Measurements from ENCODE around the gene ARHGEF28.

The ARHGEF28 gene

GRCh38 chr5:73867345-73868335 lies 241.6 kb downstream of the ARHGEF28 start:
- DNase-seq: no peak
- H3K27me3 ChIP-seq (ENCODE audit: insufficient read depth, low read depth, severe bottlenecking): no peaks in the 10 kb centered on the region
- H3K4me3 ChIP-seq (ENCODE audit: low read depth, low read length): no peak overlapping the region
- no peaks in the 10 kb centered on the region for H3K9me3 ChIP-seq (ENCODE audit: severe bottlenecking)
- no peak overlapping the region for H3K27ac ChIP-seq
- TF ChIP-seq CTCF (IDR thresholded peaks at IDR 0.05; ENCODE audit: low read depth, low read length): no peak
- no peaks in the 10 kb centered on the region for H3K36me3 ChIP-seq

GRCh38 chr5:73883646-73884045 lies 257.6 kb downstream of the ARHGEF28 start:
- no peak for DNase-seq
- H3K27ac ChIP-seq: no peak overlapping the region
- no peaks in the 10 kb centered on the region for H3K36me3 ChIP-seq
- no peak overlapping the region for H3K4me3 ChIP-seq (ENCODE audit: low read depth, low read length)
- no peaks in the 10 kb centered on the region for H3K9me3 ChIP-seq (ENCODE audit: severe bottlenecking)
- TF ChIP-seq CTCF (IDR thresholded peaks at IDR 0.05; ENCODE audit: low read depth, low read length): no peak
- H3K27me3 ChIP-seq (ENCODE audit: insufficient read depth, low read depth, severe bottlenecking): no peaks in the 10 kb centered on the region

- no peak for TF ChIP-seq CTCF (IDR thresholded peaks at IDR 0.05; ENCODE audit: low read depth, low read length)
- no peaks in the 10 kb centered on the region for H3K9me3 ChIP-seq (ENCODE audit: severe bottlenecking)
- H3K27ac ChIP-seq: no peak overlapping the region
- no peaks in the 10 kb centered on the region for H3K36me3 ChIP-seq
- no peak for DNase-seq
- H3K4me3 ChIP-seq (ENCODE audit: low read depth, low read length): no peak overlapping the region
- no peaks in the 10 kb centered on the region for H3K27me3 ChIP-seq (ENCODE audit: insufficient read depth, low read depth, severe bottlenecking)
Observed at GRCh38 chr5:73887688-73888087, 261.7 kb downstream of the ARHGEF28 start.

GRCh38 chr5:73890569-73890968 lies 264.6 kb downstream of the ARHGEF28 start:
- H3K9me3 ChIP-seq (ENCODE audit: severe bottlenecking): no peaks in the 10 kb centered on the region
- H3K27me3 ChIP-seq (ENCODE audit: insufficient read depth, low read depth, severe bottlenecking): no peaks in the 10 kb centered on the region
- no peaks in the 10 kb centered on the region for H3K36me3 ChIP-seq
- DNase-seq: no peak
- H3K4me3 ChIP-seq (ENCODE audit: low read depth, low read length): no peak overlapping the region
- no peak for TF ChIP-seq CTCF (IDR thresholded peaks at IDR 0.05; ENCODE audit: low read depth, low read length)
- H3K27ac ChIP-seq: no peak overlapping the region

- H3K9me3 ChIP-seq (ENCODE audit: severe bottlenecking): no peaks in the 10 kb centered on the region
- no peaks in the 10 kb centered on the region for H3K36me3 ChIP-seq
- H3K27ac ChIP-seq: no peak overlapping the region
- no peak for DNase-seq
- no peak overlapping the region for H3K4me3 ChIP-seq (ENCODE audit: low read depth, low read length)
- TF ChIP-seq CTCF (IDR thresholded peaks at IDR 0.05; ENCODE audit: low read depth, low read length): no peak
- no peaks in the 10 kb centered on the region for H3K27me3 ChIP-seq (ENCODE audit: insufficient read depth, low read depth, severe bottlenecking)
Observed at GRCh38 chr5:73892218-73892617, 266.2 kb downstream of the ARHGEF28 start.
